Muscle layer of colon (tissue), 2 donors: Measurements from ENCODE around the gene NCOA3.

Source experiments
- H3K27ac ChIP-seq: one replicate; pipeline ENCODE4 v1.7.0; 2013; ENCODE audit warnings: low read depth, mild to moderate bottlenecking, low read length, moderate library complexity
- H3K27me3 ChIP-seq, 2 donors: one replicate each; pipeline ENCODE4 v1.7.0; 2013; ENCODE audit warnings: low read length in 2 of 2, mild to moderate bottlenecking in 2 of 2; ENCODE audit not compliant: insufficient read depth in 2 of 2, control insufficient read depth in 1 of 2
- H3K36me3 ChIP-seq: one replicate; pipeline ENCODE4 v1.7.0; 2013; ENCODE audit warnings: mild to moderate bottlenecking, low read length; ENCODE audit not compliant: insufficient read depth
- H3K4me1 ChIP-seq: one replicate; pipeline ENCODE4 v1.7.0; 2013; ENCODE audit warnings: mild to moderate bottlenecking, low read length; ENCODE audit not compliant: insufficient read depth
- H3K4me3 ChIP-seq, 2 donors: one replicate each; pipeline ENCODE4 v1.7.0; 2013; ENCODE audit warnings: low read length in 2 of 2, low read depth in 1 of 2, mild to moderate bottlenecking in 1 of 2, moderate library complexity in 1 of 2
- H3K9ac ChIP-seq: one replicate; pipeline ENCODE4 v1.7.0; 2013; ENCODE audit warnings: low read length
- H3K9me3 ChIP-seq: one replicate; pipeline ENCODE4 v1.7.0; 2013; ENCODE audit warnings: mild to moderate bottlenecking, low read length
- donor health status: abdominal sarcoma.
- donor health status: Adenocarcinoma of cecum.

The NCOA3 gene

GRCh38 chr20:47631078-47631477, 129.4 kb downstream of the NCOA3 start:
- no peak overlapping the region for H3K4me3 ChIP-seq
- H3K36me3 ChIP-seq: peaks cover 27% of the 10 kb centered on the region
- no peak overlapping the region for H3K9ac ChIP-seq
- H3K27me3 ChIP-seq: no peaks in the 10 kb centered on the region
- no peaks in the 10 kb centered on the region for H3K4me1 ChIP-seq
- no peak overlapping the region for H3K27ac ChIP-seq
- no peaks in the 10 kb centered on the region for H3K9me3 ChIP-seq

- Histone ChIP-seq H3K4me1 (no peaks in the 10 kb centered on the region), H3K36me3 (peaks cover 47% of the 10 kb centered on the region), H3K27me3 (no peaks in the 10 kb centered on the region)
Measured at GRCh38 chr20:47635256-47635655, 133.6 kb downstream of the NCOA3 start.

GRCh38 chr20:47638851-47639250, 137.2 kb downstream of the NCOA3 start:
- no peaks in the 10 kb centered on the region for H3K27me3 ChIP-seq
- H3K9me3 ChIP-seq: no peaks in the 10 kb centered on the region
- no peak overlapping the region for H3K4me3 ChIP-seq
- no peak overlapping the region for H3K9ac ChIP-seq
- H3K27ac ChIP-seq: no peak overlapping the region
- no peaks in the 10 kb centered on the region for H3K4me1 ChIP-seq
- H3K36me3 ChIP-seq: peaks cover 52% of the 10 kb centered on the region

More at GRCh38 chr20:47635256-47635655, 133.6 kb downstream of the NCOA3 start:
- Histone ChIP-seq H3K27ac (no peak overlapping the region), H3K9me3 (no peaks in the 10 kb centered on the region), H3K9ac (no peak overlapping the region), H3K4me3 (no peak overlapping the region)

GRCh38 chr20:47642118-47642517, 140.4 kb downstream of the NCOA3 start:
- peaks cover 42% of the 10 kb centered on the region for H3K36me3 ChIP-seq

GRCh38 chr20:47642624-47643023, 140.9 kb downstream of the NCOA3 start:
- Histone ChIP-seq H3K27me3 (no peaks in the 10 kb centered on the region), H3K4me1 (no peaks in the 10 kb centered on the region), H3K36me3 (peaks cover 39% of the 10 kb centered on the region), H3K9ac (no peak overlapping the region), H3K4me3 (no peak overlapping the region), H3K9me3 (no peaks in the 10 kb centered on the region), H3K27ac (no peak overlapping the region)

More at GRCh38 chr20:47642118-47642517, 140.4 kb downstream of the NCOA3 start:
- H3K9ac ChIP-seq: no peak overlapping the region
- H3K4me3 ChIP-seq: no peak overlapping the region
- no peak overlapping the region for H3K27ac ChIP-seq
- H3K4me1 ChIP-seq: no peaks in the 10 kb centered on the region
- no peaks in the 10 kb centered on the region for H3K9me3 ChIP-seq
- no peaks in the 10 kb centered on the region for H3K27me3 ChIP-seq

- Histone ChIP-seq H3K27ac (no peak overlapping the region), H3K4me1 (no peaks in the 10 kb centered on the region), H3K9ac (no peak overlapping the region), H3K36me3 (peaks cover 34% of the 10 kb centered on the region), H3K27me3 (no peaks in the 10 kb centered on the region), H3K4me3 (no peak overlapping the region), H3K9me3 (no peaks in the 10 kb centered on the region)
Measured at GRCh38 chr20:47645632-47646031, 143.9 kb downstream of the NCOA3 start.

GRCh38 chr20:47647994-47648393, 146.3 kb downstream of the NCOA3 start:
- H3K9me3 ChIP-seq: no peaks in the 10 kb centered on the region
- no peak overlapping the region for H3K4me3 ChIP-seq
- H3K27ac ChIP-seq: no peak overlapping the region
- peaks cover 31% of the 10 kb centered on the region for H3K36me3 ChIP-seq
- H3K9ac ChIP-seq: no peak overlapping the region
- H3K4me1 ChIP-seq: no peaks in the 10 kb centered on the region
- no peaks in the 10 kb centered on the region for H3K27me3 ChIP-seq

- Histone ChIP-seq H3K9ac (no peak overlapping the region), H3K27me3 (no peaks in the 10 kb centered on the region), H3K27ac (no peak overlapping the region), H3K36me3 (peaks cover 39% of the 10 kb centered on the region), H3K4me1 (no peaks in the 10 kb centered on the region), H3K4me3 (no peak overlapping the region), H3K9me3 (no peaks in the 10 kb centered on the region)
Measured at GRCh38 chr20:47648943-47649342, 147.3 kb downstream of the NCOA3 start.

- Histone ChIP-seq H3K4me3 (no peak overlapping the region), H3K36me3 (peaks cover 37% of the 10 kb centered on the region), H3K9me3 (no peaks in the 10 kb centered on the region), H3K27me3 (no peaks in the 10 kb centered on the region), H3K4me1 (no peaks in the 10 kb centered on the region), H3K9ac (no peak overlapping the region), H3K27ac (no peak overlapping the region)
Measured at GRCh38 chr20:47652301-47652700, 150.6 kb downstream of the NCOA3 start.

- H3K36me3 ChIP-seq: peaks cover 37% of the 10 kb centered on the region
- H3K4me3 ChIP-seq: no peak overlapping the region
- no peaks in the 10 kb centered on the region for H3K27me3 ChIP-seq
- no peaks in the 10 kb centered on the region for H3K9me3 ChIP-seq
- no peak overlapping the region for H3K27ac ChIP-seq
- H3K4me1 ChIP-seq: no peaks in the 10 kb centered on the region
- no peak overlapping the region for H3K9ac ChIP-seq
Measured at GRCh38 chr20:47652794-47653193, 151.1 kb downstream of the NCOA3 start.

- Histone ChIP-seq H3K36me3 (peaks cover 32% of the 10 kb centered on the region), H3K4me1 (no peaks in the 10 kb centered on the region), H3K27ac (no peak overlapping the region)
Measured at GRCh38 chr20:47653869-47654268, 152.2 kb downstream of the NCOA3 start.

GRCh38 chr20:47654370-47654769, 152.7 kb downstream of the NCOA3 start:
- no peak overlapping the region for H3K27ac ChIP-seq
- H3K9me3 ChIP-seq: no peaks in the 10 kb centered on the region
- H3K27me3 ChIP-seq: no peaks in the 10 kb centered on the region
- no peaks in the 10 kb centered on the region for H3K4me1 ChIP-seq
- H3K36me3 ChIP-seq: peaks cover 32% of the 10 kb centered on the region
- no peak overlapping the region for H3K4me3 ChIP-seq
- H3K9ac ChIP-seq: no peak overlapping the region

More at GRCh38 chr20:47653869-47654268, 152.2 kb downstream of the NCOA3 start:
- Histone ChIP-seq H3K27me3 (no peaks in the 10 kb centered on the region), H3K9me3 (no peaks in the 10 kb centered on the region), H3K9ac (no peak overlapping the region), H3K4me3 (no peak overlapping the region)
